Fibroblast of villous mesenchyme (primary cell): Measurements from ENCODE around the gene PCMTD2. TPM values are rescaled to one million over a fixed set of nuclear protein-coding genes. Genes with fewer than 3 reads are reported as not detected.

Experiments used
- DNase-seq: peaks from one replicate; pipeline ENCODE4 v3.0.0-alpha.2; 2010; ENCODE audit warnings: low read depth
- H3K4me3 ChIP-seq: 2 replicates; pipeline ENCODE4 v1.5.1; 2011; ENCODE audit warnings: low read depth, mild to moderate bottlenecking, low read length
- CTCF ChIP-seq: IDR thresholded peaks from 2 replicates; pipeline ENCODE4 v1.5.1; 2012; ENCODE audit warnings: low read depth, mild to moderate bottlenecking, low read length; ENCODE audit not compliant: insufficient read depth
- total RNA-seq: library from RNA; depleted of rRNA; stranded (reverse); fragments of >200 nt; gene quantifications from 2 replicates; pipeline ENCODE4 v1.2.3, GENCODE V29; 2012

The PCMTD2 gene
- total RNA-seq, 1 donor = 54.0 TPM

- H3K4me3 ChIP-seq = no peak overlapping the region
- no peak for TF ChIP-seq CTCF
- DNase-seq = no peak
These were observed 2.6 kb upstream of the PCMTD2 start for GRCh38 chr20:64253000-64253383.

DNA sequence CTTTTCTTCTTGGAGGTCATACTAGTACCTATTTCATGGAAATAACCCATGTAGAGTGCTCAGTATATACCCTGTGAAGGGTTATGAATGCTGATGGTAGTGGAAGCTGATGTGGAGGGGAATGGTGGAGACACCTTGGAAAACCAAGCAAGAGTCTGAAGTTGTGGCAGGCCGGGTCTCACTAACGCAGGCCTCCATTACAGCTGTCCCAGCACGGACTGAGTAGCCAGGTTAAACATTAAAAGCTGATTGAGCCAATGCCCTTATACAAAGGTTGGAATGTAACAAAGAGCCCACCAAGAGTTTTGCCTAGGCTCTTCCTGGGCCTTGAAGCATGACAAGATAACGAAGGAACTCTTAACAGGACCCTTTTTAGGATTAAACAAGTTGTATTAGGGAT, 2.1 kb upstream of the PCMTD2 start:
- DNase-seq = no peak
- TF ChIP-seq CTCF = no peak
- H3K4me3 ChIP-seq = no peak overlapping the region

DNA sequence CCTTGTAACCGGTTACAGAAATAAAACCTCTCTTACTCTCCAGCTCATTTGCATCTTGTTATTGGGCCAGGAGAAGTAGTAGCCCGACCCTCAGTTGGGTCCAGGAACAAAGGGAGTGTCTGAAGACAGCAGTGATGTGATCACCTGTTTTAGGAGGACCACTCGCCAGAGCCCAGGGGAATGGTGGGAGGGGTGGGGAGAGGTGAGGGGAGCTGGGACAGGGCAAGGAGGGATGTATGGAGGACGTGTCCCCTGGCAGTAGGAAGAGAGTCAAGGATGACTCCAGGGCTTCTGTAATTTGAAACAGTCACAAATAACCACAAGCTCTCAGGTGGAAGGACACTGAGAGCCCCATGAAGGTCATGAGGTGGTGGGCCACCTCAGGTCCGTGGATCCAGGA, 1.4 kb upstream of the PCMTD2 start:
- TF ChIP-seq CTCF = no peak
- no peak overlapping the region for H3K4me3 ChIP-seq
- no peak for DNase-seq

- H3K4me3 ChIP-seq = peak overlapping the region; percentile 53
- no peak for DNase-seq
- no peak for TF ChIP-seq CTCF
These were observed 782 bp upstream of the PCMTD2 start for GRCh38 chr20:64254571-64255360.

- H3K4me3 ChIP-seq = peak overlapping the region; percentile 77
- TF ChIP-seq CTCF = no peak
- DNase-seq = no peak
These were observed 861 bp downstream of the PCMTD2 start for GRCh38 chr20:64256282-64256935.

- no peak for TF ChIP-seq CTCF
- H3K4me3 ChIP-seq = peak overlapping the region; percentile 77
- no peak for DNase-seq
These were observed 1.7 kb downstream of the PCMTD2 start for GRCh38 chr20:64257107-64257757.
